Spleen (tissue), 7 donors: ENCODE data around the gene PSMC2.

Source experiments
- POLR2A ChIP-seq, 3 donors: fragments of 450-650 bp; IDR thresholded peaks; one replicate each; pipeline ENCODE4 v1.5.1; 2017; ENCODE audit warnings: antibody characterized with exemption in 3 of 3, mild to moderate bottlenecking in 1 of 3
- POLR2AphosphoS5 ChIP-seq, 3 donors: sonication (generic); formaldehyde crosslinking; IDR thresholded peaks; one replicate each; pipeline ENCODE4 v1.5.1; 2017; ENCODE audit warnings: antibody characterized with exemption in 3 of 3
- TF ChIP-seq, protein P1 (sequence below), 11 experiments: fragments of 200-600 bp in 7 of 11; fragments of 450-650 bp in 4 of 11; sonication (generic) in 4 of 11; IDR thresholded peaks in 8 of 11; conservative IDR thresholded peaks in 3 of 11; 1 replicate in 7 of 11; 2 replicates in 4 of 11; pipeline versions ENCODE4 v1.4.0 to v1.8.0; 2016 to 2021; ENCODE audit warnings: antibody characterized with exemption in 11 of 11, inconsistent platforms in 4 of 11, mild to moderate bottlenecking in 1 of 11
- donor health status: DM: no; HTN: no; CAD: no; lungs with moderate emphysema.
- donor health status: DM: no; HTN: no; CAD: no.
- donor health status: DM: no; HTN: no; CAD: no.

DNA sequence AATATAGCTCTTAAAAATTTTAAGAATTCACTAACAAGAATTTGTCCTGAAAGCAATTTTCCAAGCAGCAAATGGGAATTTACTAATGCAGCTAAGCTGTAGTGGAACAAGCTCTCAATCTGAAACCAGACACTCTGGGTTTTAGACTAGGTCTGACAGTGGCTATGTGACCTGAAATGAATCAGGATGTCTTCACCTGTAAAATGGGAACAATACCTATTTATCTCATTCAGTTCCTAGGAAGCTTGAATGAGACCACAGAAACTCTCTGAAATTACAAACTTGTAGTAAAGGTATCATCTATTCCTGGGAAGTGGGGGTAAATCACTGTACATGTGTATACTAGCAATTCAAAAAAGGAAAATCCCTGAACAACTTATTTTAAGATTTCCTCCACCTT is 4.1 kb upstream of the PSMC2 start:
- TF ChIP-seq POLR2AphosphoS5 (IDR thresholded peaks at IDR 0.05) (no peak), POLR2A (IDR thresholded peaks at IDR 0.05) (no peak)
- TF ChIP-seq, protein P1, sequence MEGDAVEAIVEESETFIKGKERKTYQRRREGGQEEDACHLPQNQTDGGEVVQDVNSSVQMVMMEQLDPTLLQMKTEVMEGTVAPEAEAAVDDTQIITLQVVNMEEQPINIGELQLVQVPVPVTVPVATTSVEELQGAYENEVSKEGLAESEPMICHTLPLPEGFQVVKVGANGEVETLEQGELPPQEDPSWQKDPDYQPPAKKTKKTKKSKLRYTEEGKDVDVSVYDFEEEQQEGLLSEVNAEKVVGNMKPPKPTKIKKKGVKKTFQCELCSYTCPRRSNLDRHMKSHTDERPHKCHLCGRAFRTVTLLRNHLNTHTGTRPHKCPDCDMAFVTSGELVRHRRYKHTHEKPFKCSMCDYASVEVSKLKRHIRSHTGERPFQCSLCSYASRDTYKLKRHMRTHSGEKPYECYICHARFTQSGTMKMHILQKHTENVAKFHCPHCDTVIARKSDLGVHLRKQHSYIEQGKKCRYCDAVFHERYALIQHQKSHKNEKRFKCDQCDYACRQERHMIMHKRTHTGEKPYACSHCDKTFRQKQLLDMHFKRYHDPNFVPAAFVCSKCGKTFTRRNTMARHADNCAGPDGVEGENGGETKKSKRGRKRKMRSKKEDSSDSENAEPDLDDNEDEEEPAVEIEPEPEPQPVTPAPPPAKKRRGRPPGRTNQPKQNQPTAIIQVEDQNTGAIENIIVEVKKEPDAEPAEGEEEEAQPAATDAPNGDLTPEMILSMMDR (IDR thresholded peaks at IDR 0.05 in 8 of 11, conservative IDR thresholded peaks at IDR 0.05 in 3 of 11): no peak
